Skeletal muscle satellite cell (primary cell): Measurements from ENCODE around the gene TPRG1.

Experiments
- H3K27me3 ChIP-seq: 2 replicates; pipeline ENCODE4 v1.7.0; 2013; ENCODE audit warnings: low read length; ENCODE audit not compliant: control insufficient read depth, insufficient read depth
- H3K36me3 ChIP-seq: 2 replicates; pipeline ENCODE4 v1.7.0; 2013; ENCODE audit warnings: mild to moderate bottlenecking, control low read depth, low read length; ENCODE audit not compliant: insufficient read depth
- H3K4me1 ChIP-seq: 2 replicates; pipeline ENCODE4 v1.7.0; 2013; ENCODE audit warnings: low read length; ENCODE audit not compliant: control insufficient read depth, insufficient read depth
- H3K4me2 ChIP-seq: 2 replicates; pipeline ENCODE4 v1.7.0; 2013; ENCODE audit warnings: mild to moderate bottlenecking, low read length
- H3K4me3 ChIP-seq: 2 replicates; pipeline ENCODE4 v1.7.0; 2013; ENCODE audit warnings: low read length
- H3K9ac ChIP-seq: 2 replicates; pipeline ENCODE4 v1.7.0; 2013; ENCODE audit warnings: mild to moderate bottlenecking, low read depth, low read length, moderate library complexity
- H3K9me3 ChIP-seq: replicated peaks from 2 replicates; pipeline ENCODE4 v1.7.0; 2013; ENCODE audit warnings: mild to moderate bottlenecking, control low read depth, low read length

TPRG1 gene

GRCh38 chr3:189270248-189270832 lies 98.6 kb downstream of the TPRG1 start:
- Histone ChIP-seq H3K9me3 (no peaks in the 10 kb centered on the region), H3K4me1 (peaks cover 12% of the 10 kb centered on the region), H3K4me2 (no peak overlapping the region), H3K4me3 (no peak overlapping the region), H3K27me3 (no peaks in the 10 kb centered on the region), H3K9ac (no peak overlapping the region), H3K36me3 (no peaks in the 10 kb centered on the region)

GRCh38 chr3:189272500-189273119 lies 100.8 kb downstream of the TPRG1 start:
- Histone ChIP-seq H3K4me2 (no peak overlapping the region), H3K27me3 (no peaks in the 10 kb centered on the region), H3K36me3 (no peaks in the 10 kb centered on the region), H3K4me1 (peaks cover 28% of the 10 kb centered on the region), H3K9me3 (no peaks in the 10 kb centered on the region), H3K9ac (no peak overlapping the region), H3K4me3 (no peak overlapping the region)

- no peak overlapping the region for H3K4me2 ChIP-seq
- no peaks in the 10 kb centered on the region for H3K27me3 ChIP-seq
- H3K9me3 ChIP-seq, result no peaks in the 10 kb centered on the region
- H3K4me3 ChIP-seq, result no peak overlapping the region
- H3K4me1 ChIP-seq, result peaks cover 33% of the 10 kb centered on the region
- no peak overlapping the region for H3K9ac ChIP-seq
- H3K36me3 ChIP-seq, result no peaks in the 10 kb centered on the region
These were observed 102.0 kb downstream of the TPRG1 start for GRCh38 chr3:189273736-189274135.

- H3K36me3 ChIP-seq, result no peaks in the 10 kb centered on the region
- no peaks in the 10 kb centered on the region for H3K27me3 ChIP-seq
- H3K4me1 ChIP-seq, result peaks cover 33% of the 10 kb centered on the region
- H3K9ac ChIP-seq, result no peak overlapping the region
- H3K9me3 ChIP-seq, result no peaks in the 10 kb centered on the region
- H3K4me3 ChIP-seq, result no peak overlapping the region
- no peak overlapping the region for H3K4me2 ChIP-seq
These were observed 103.4 kb downstream of the TPRG1 start for GRCh38 chr3:189275182-189275581.

GRCh38 chr3:189275852-189276251 lies 104.1 kb downstream of the TPRG1 start:
- no peak overlapping the region for H3K4me2 ChIP-seq
- H3K9me3 ChIP-seq, result no peaks in the 10 kb centered on the region
- H3K4me1 ChIP-seq, result peaks cover 33% of the 10 kb centered on the region
- no peaks in the 10 kb centered on the region for H3K36me3 ChIP-seq
- H3K4me3 ChIP-seq, result no peak overlapping the region
- no peak overlapping the region for H3K9ac ChIP-seq
- H3K27me3 ChIP-seq, result no peaks in the 10 kb centered on the region

- peaks cover 33% of the 10 kb centered on the region for H3K4me1 ChIP-seq
- H3K27me3 ChIP-seq, result no peaks in the 10 kb centered on the region
- H3K9ac ChIP-seq, result no peak overlapping the region
- no peaks in the 10 kb centered on the region for H3K9me3 ChIP-seq
- peak overlapping the region; percentile 43 for H3K4me2 ChIP-seq
- no peaks in the 10 kb centered on the region for H3K36me3 ChIP-seq
- peak overlapping the region; percentile 2 for H3K4me3 ChIP-seq
These were observed 104.9 kb downstream of the TPRG1 start for GRCh38 chr3:189276444-189277219.

GRCh38 chr3:189277711-189278110 lies 105.9 kb downstream of the TPRG1 start:
- Histone ChIP-seq H3K27me3 (no peaks in the 10 kb centered on the region), H3K4me3 (no peak overlapping the region), H3K36me3 (no peaks in the 10 kb centered on the region), H3K9ac (no peak overlapping the region), H3K9me3 (no peaks in the 10 kb centered on the region), H3K4me2 (no peak overlapping the region), H3K4me1 (peaks cover 33% of the 10 kb centered on the region)

- Histone ChIP-seq H3K9me3 (no peaks in the 10 kb centered on the region), H3K27me3 (no peaks in the 10 kb centered on the region), H3K4me1 (peaks cover 32% of the 10 kb centered on the region), H3K36me3 (no peaks in the 10 kb centered on the region), H3K4me2 (no peak overlapping the region), H3K4me3 (no peak overlapping the region), H3K9ac (no peak overlapping the region)
These were observed 106.5 kb downstream of the TPRG1 start for GRCh38 chr3:189278221-189278620.

- H3K36me3 ChIP-seq, result no peaks in the 10 kb centered on the region
These were observed 110.4 kb downstream of the TPRG1 start for GRCh38 chr3:189282189-189282588.

GRCh38 chr3:189282741-189283140 lies 111.0 kb downstream of the TPRG1 start:
- H3K27me3 ChIP-seq, result no peaks in the 10 kb centered on the region
- H3K36me3 ChIP-seq, result no peaks in the 10 kb centered on the region
- no peak overlapping the region for H3K9ac ChIP-seq
- peaks cover 3% of the 10 kb centered on the region for H3K4me1 ChIP-seq
- no peaks in the 10 kb centered on the region for H3K9me3 ChIP-seq
- H3K4me2 ChIP-seq, result no peak overlapping the region
- no peak overlapping the region for H3K4me3 ChIP-seq

More at GRCh38 chr3:189282189-189282588, 110.4 kb downstream of the TPRG1 start:
- Histone ChIP-seq H3K9me3 (no peaks in the 10 kb centered on the region), H3K4me3 (no peak overlapping the region), H3K4me2 (no peak overlapping the region), H3K4me1 (peaks cover 8% of the 10 kb centered on the region), H3K9ac (no peak overlapping the region), H3K27me3 (no peaks in the 10 kb centered on the region)

GRCh38 chr3:189286188-189286587 lies 114.4 kb downstream of the TPRG1 start:
- H3K9me3 ChIP-seq, result no peaks in the 10 kb centered on the region
- H3K4me2 ChIP-seq, result no peak overlapping the region
- H3K4me3 ChIP-seq, result no peak overlapping the region
- no peak overlapping the region for H3K9ac ChIP-seq
- no peaks in the 10 kb centered on the region for H3K4me1 ChIP-seq
- H3K36me3 ChIP-seq, result no peaks in the 10 kb centered on the region
- H3K27me3 ChIP-seq, result no peaks in the 10 kb centered on the region
